SU-DHL-6 (cell line): ENCODE measurements around the gene SMIM34.
"Not testable (repeated sequence)": the region's sequence is repeated elsewhere in the genome, so short reads cannot be mapped to it uniquely, and the experiment has no call there.

Source experiments
- H2AFZ ChIP-seq: fragments of 200-600 bp; sonication (generic); 2 replicates; pipeline ENCODE4 v1.6.1; 2014; ENCODE audit warnings: low read depth, mild to moderate bottlenecking, moderate library complexity, mixed read lengths, antibody characterized with exemption, low read length; ENCODE audit not compliant: severe bottlenecking
- H3F3A ChIP-seq: fragments of 200-600 bp; shearing (Covaris generic); 2 replicates; pipeline ENCODE4 v1.6.0; 2016; ENCODE audit warnings: antibody characterized with exemption, mild to moderate bottlenecking; ENCODE audit not compliant: insufficient read depth
- H3K27ac ChIP-seq: fragments of 200-600 bp; sonication (generic); 2 replicates; pipeline ENCODE4 v1.5.1; 2016; ENCODE audit warnings: low read depth, mild to moderate bottlenecking, low read length, moderate library complexity, mixed read lengths
- H3K27me3 ChIP-seq: fragments of 200-600 bp; sonication (generic), shearing (Covaris generic); 2 replicates; pipeline ENCODE4 v1.6.0; 2014; ENCODE audit warnings: mild to moderate bottlenecking, low read length
- H3K36me3 ChIP-seq: fragments of 200-600 bp; sonication (generic); 2 replicates; pipeline ENCODE4 v1.6.1; 2014; ENCODE audit warnings: mild to moderate bottlenecking, low read length, mixed read lengths
- H3K4me2 ChIP-seq: fragments of 300-600, 200-600 bp; shearing (Covaris generic), sonication (generic); 2 replicates; pipeline ENCODE4 v1.6.0; 2014; ENCODE audit warnings: low read length, low read depth, mild to moderate bottlenecking; ENCODE audit not compliant: poor library complexity, severe bottlenecking
- H3K4me3 ChIP-seq: fragments of 200-600 bp; sonication (generic); 2 replicates; pipeline ENCODE4 v1.5.1; 2014; ENCODE audit warnings: antibody characterized with exemption, low read length, mild to moderate bottlenecking, mixed read lengths; ENCODE audit not compliant: insufficient read depth, poor library complexity, severe bottlenecking
- H3K79me2 ChIP-seq: fragments of 200-600 bp; sonication (generic); 2 replicates; pipeline ENCODE4 v1.6.1; 2014; ENCODE audit warnings: mild to moderate bottlenecking, low read length, moderate library complexity; ENCODE audit not compliant: insufficient read depth
- H3K9ac ChIP-seq: fragments of 200-600 bp; sonication (generic); 2 replicates; pipeline ENCODE4 v1.7.0; 2014; ENCODE audit warnings: mild to moderate bottlenecking, low read length
- H3K9me2 ChIP-seq: fragments of 200-600 bp; sonication (generic); replicated peaks from 2 replicates; pipeline ENCODE4 v1.6.1; 2014; ENCODE audit warnings: low read length; ENCODE audit not compliant: insufficient read depth
- H3K9me3 ChIP-seq: fragments of 200-600 bp; sonication (generic); 2 replicates; pipeline ENCODE4 v1.6.1; 2014; ENCODE audit warnings: low read length, mixed read lengths; ENCODE audit not compliant: insufficient read depth
- H4K20me1 ChIP-seq: fragments of 200-600 bp; sonication (generic); 2 replicates; pipeline ENCODE4 v1.6.1; 2014; ENCODE audit warnings: low read depth, mild to moderate bottlenecking, antibody characterized with exemption, low read length, moderate library complexity, mixed read lengths

Gene SMIM34, protein sequence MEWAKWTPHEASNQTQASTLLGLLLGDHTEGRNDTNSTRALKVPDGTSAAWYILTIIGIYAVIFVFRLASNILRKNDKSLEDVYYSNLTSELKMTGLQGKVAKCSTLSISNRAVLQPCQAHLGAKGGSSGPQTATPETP

DNA sequence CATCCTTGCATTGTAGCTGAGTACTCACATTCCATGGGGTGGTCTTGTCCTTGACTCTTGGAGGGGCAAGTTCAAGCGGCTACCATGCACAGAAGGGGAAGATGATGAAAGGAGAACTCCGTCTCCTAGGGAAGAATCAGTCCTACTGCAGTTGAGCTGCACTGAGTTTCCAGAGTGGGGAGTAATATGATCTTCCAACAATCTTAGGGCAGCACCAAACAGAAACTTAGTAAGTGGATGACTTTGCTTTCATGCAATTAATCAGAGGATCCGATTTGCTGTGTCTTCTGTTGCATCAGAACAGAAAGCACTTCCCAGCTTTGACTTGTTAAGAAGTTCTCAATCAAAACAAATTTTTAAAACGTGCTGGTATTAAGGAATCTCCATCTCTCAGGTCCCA lies at the start of gene SMIM34:
Gene SMIM34, minus strand, starts transcription at position 147 of the 400 bp plus-strand sequence. Its CDS starts 112 bp downstream, at position 35.
- H3K79me2 ChIP-seq, H3K4me2 ChIP-seq: not testable (repeated sequence)

DNA sequence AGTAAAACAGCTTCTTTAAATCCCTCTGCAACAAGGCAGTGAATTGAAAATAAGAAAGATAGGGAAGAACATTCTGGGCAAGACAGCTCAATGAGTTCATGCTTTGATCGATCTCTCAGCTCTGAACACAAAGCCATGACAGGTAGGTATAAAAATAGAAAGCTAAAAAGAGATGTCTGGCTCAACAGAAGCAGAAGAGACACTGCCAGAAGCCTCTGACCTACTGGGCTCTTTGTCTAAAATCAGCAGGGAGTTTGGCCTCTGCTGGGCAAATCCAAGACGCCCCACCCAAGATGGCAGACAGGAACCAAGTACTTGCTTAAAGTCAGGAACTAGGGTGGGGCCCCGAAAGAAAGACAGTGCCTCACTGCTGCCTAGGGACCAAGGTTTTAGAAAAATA lies 43.6 kb upstream of the SMIM34 start:
- not testable (repeated sequence) for H3K27me3 ChIP-seq, H3K9ac ChIP-seq, H3K4me2 ChIP-seq, H3K9me2 ChIP-seq, H3K4me3 ChIP-seq, H3K79me2 ChIP-seq, H3F3A ChIP-seq, H3K36me3 ChIP-seq, H2AFZ ChIP-seq, H4K20me1 ChIP-seq, H3K27ac ChIP-seq, H3K9me3 ChIP-seq

More for the DNA sequence above, at the start of gene SMIM34:
- H3K9me2 ChIP-seq, H3K27ac ChIP-seq, H3K9me3 ChIP-seq, H3K27me3 ChIP-seq, H3K4me3 ChIP-seq, H3K9ac ChIP-seq, H4K20me1 ChIP-seq, H3F3A ChIP-seq, H2AFZ ChIP-seq, H3K36me3 ChIP-seq: not testable (repeated sequence)

DNA sequence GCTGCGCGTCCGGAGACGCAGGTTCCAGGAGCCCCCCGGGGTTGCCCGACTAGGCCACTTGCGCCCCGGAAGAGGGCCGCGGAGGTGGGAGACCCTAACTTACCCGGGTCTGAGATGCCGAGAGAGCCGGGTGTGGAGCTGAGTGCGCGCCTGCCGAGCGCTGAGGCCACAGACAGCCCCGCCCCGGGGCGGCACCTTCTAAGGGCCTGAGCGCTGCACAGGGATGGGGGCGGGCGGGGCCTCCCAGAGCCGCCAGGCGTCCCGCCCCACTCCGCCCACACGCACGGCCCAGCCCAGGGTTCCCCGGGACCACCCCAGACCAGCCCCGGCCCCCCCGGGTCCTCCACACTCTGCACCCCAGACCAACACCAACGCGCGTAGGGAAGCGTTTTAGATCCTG lies 35.7 kb upstream of the SMIM34 start:
- not testable (repeated sequence) for H3K9me2 ChIP-seq, H3K4me2 ChIP-seq, H2AFZ ChIP-seq

DNA sequence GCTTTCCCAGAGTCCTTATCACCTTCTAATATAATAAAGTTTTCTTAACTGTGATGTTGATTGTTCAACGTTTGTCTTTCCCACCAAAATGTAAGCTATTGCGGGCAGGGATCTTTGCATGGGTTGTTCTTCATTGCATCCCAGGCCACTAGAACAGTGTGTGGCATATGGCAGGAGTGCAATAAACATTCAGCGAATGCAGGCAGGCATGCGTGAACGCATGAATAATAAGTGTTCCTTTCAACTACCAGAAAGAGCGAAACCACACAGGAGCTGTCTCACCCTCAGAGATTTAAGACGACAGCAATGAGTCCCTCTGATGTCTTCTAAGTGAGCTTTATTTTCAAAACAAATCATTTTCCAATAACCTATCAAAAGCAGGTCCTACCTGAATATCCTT lies 34.5 kb upstream of the SMIM34 start:
- not testable (repeated sequence) for H3K9me2 ChIP-seq, H3F3A ChIP-seq, H2AFZ ChIP-seq, H3K79me2 ChIP-seq, H3K9me3 ChIP-seq, H3K4me3 ChIP-seq, H3K36me3 ChIP-seq, H3K4me2 ChIP-seq, H3K27ac ChIP-seq, H3K27me3 ChIP-seq, H4K20me1 ChIP-seq, H3K9ac ChIP-seq

More for the DNA sequence above, 35.7 kb upstream of the SMIM34 start:
- not testable (repeated sequence) for H4K20me1 ChIP-seq, H3F3A ChIP-seq, H3K4me3 ChIP-seq, H3K27me3 ChIP-seq, H3K27ac ChIP-seq, H3K9me3 ChIP-seq, H3K36me3 ChIP-seq, H3K9ac ChIP-seq, H3K79me2 ChIP-seq

- not testable (repeated sequence) for H3K27ac ChIP-seq
These were observed 32.4 kb upstream of the SMIM34 start for GRCh38 chr21:34456180-34456579.

GRCh38 chr21:34455628-34456027 lies 31.9 kb upstream of the SMIM34 start:
- H3K4me2 ChIP-seq, H3K27ac ChIP-seq, H3K27me3 ChIP-seq, H3K9me3 ChIP-seq, H3K4me3 ChIP-seq, H3K79me2 ChIP-seq, H3K36me3 ChIP-seq, H3K9me2 ChIP-seq, H3F3A ChIP-seq, H4K20me1 ChIP-seq, H3K9ac ChIP-seq, H2AFZ ChIP-seq: not testable (repeated sequence)

More at GRCh38 chr21:34456180-34456579, 32.4 kb upstream of the SMIM34 start:
- not testable (repeated sequence) for H3K4me3 ChIP-seq, H3K36me3 ChIP-seq, H3K9ac ChIP-seq, H3F3A ChIP-seq, H3K4me2 ChIP-seq, H3K27me3 ChIP-seq, H4K20me1 ChIP-seq, H3K79me2 ChIP-seq, H3K9me3 ChIP-seq, H2AFZ ChIP-seq, H3K9me2 ChIP-seq

GRCh38 chr21:34447018-34447417 lies 23.3 kb upstream of the SMIM34 start:
- H2AFZ ChIP-seq, H3K27me3 ChIP-seq, H3K9me3 ChIP-seq, H3K4me3 ChIP-seq, H3K27ac ChIP-seq, H3K9me2 ChIP-seq, H3K79me2 ChIP-seq, H3K36me3 ChIP-seq, H3K4me2 ChIP-seq, H3F3A ChIP-seq, H4K20me1 ChIP-seq, H3K9ac ChIP-seq: not testable (repeated sequence)

- not testable (repeated sequence) for H3K27ac ChIP-seq, H3K9me2 ChIP-seq, H3K36me3 ChIP-seq, H2AFZ ChIP-seq, H3K9me3 ChIP-seq, H3K27me3 ChIP-seq, H3K79me2 ChIP-seq, H3K9ac ChIP-seq, H4K20me1 ChIP-seq, H3F3A ChIP-seq, H3K4me3 ChIP-seq, H3K4me2 ChIP-seq
These were observed 19.7 kb upstream of the SMIM34 start for GRCh38 chr21:34443486-34443885.
